ENCODE measurements around the gene SLFN5. TPM values are rescaled to one million over a fixed set of nuclear protein-coding genes. Genes with fewer than 3 reads are reported as not detected.
A peak's percentile ranks its signal among the peaks of the same experiment; 100 is the strongest.

SLFN5 gene
- total and polyA plus RNA-seq, 10 donors, result 3.2 to 110 (median 71.0) TPM

GRCh38 chr17:35212668-35213067 is 30.2 kb upstream of the SLFN5 start:
- no peak overlapping the region for H3K4me3 ChIP-seq
- H3K4me1 ChIP-seq, result peaks cover 20 to 55% (median 37%) of the 10 kb centered on the region in 6 donors
- H3K9me3 ChIP-seq, result no peaks in the 10 kb centered on the region
- DNase-seq, result no peak
- intact Hi-C loops (cut with DNase I; ENCODE audit: low total_unique reads), result no loop called here
- TF ChIP-seq CTCF (IDR thresholded peaks at IDR 0.05 in 8 of 11, conservative IDR thresholded peaks at IDR 0.05 in 3 of 11), result no peak
- no peak for TF ChIP-seq POLR2A (IDR thresholded peaks at IDR 0.05)
- TF ChIP-seq POLR2AphosphoS5 (IDR thresholded peaks at IDR 0.05), result no peak
- H3K27ac ChIP-seq, result peak overlapping the region; percentile 58 to 90 (median 85)
- 88 to 93% (median 89%) methylated on average over 4 of the region's 4 CpGs for WGBS, 5 donors
- no peaks in the 10 kb centered on the region for H3K36me3 ChIP-seq
- H3K27me3 ChIP-seq (replicated peaks in 1 of 7), result no peaks in the 10 kb centered on the region

GRCh38 chr17:35213412-35213940 is 29.4 kb upstream of the SLFN5 start:
- intact Hi-C loops (cut with DNase I; ENCODE audit: low total_unique reads), result no loop called here
- Histone ChIP-seq H3K36me3 (no peaks in the 10 kb centered on the region), H3K9me3 (no peaks in the 10 kb centered on the region), H3K27ac (peak overlapping the region; percentile 58 to 90 (median 85)), H3K4me3 (no peak overlapping the region), H3K27me3 (replicated peaks in 1 of 7) (no peaks in the 10 kb centered on the region), H3K4me1 (peaks cover 20 to 63% (median 40%) of the 10 kb centered on the region in 6 donors)
- WGBS, 5 donors, result 27 to 37% (median 34%) methylated on average over 5 of the region's 5 CpGs
- TF ChIP-seq POLR2A (IDR thresholded peaks at IDR 0.05) (no peak), CTCF (IDR thresholded peaks at IDR 0.05 in 8 of 11, conservative IDR thresholded peaks at IDR 0.05 in 3 of 11) (no peak), POLR2AphosphoS5 (IDR thresholded peaks at IDR 0.05) (no peak)
- DNase-seq, result no peak

- WGBS, 5 donors, result 0 to 16% (median 6%) methylated on average over 3 of the region's 3 CpGs
- intact Hi-C loops (cut with DNase I; ENCODE audit: low total_unique reads), result no loop called here
- Histone ChIP-seq H3K9me3 (no peaks in the 10 kb centered on the region), H3K4me1 (peaks cover 21 to 70% (median 45%) of the 10 kb centered on the region in 6 donors), H3K27ac (peak overlapping the region; percentile 58 to 90 (median 85)), H3K36me3 (no peaks in the 10 kb centered on the region), H3K27me3 (replicated peaks in 1 of 7) (no peaks in the 10 kb centered on the region), H3K4me3 (no peak overlapping the region)
- no peak for DNase-seq
- no peak for TF ChIP-seq POLR2AphosphoS5 (IDR thresholded peaks at IDR 0.05)
- no peak for TF ChIP-seq CTCF (IDR thresholded peaks at IDR 0.05 in 8 of 11, conservative IDR thresholded peaks at IDR 0.05 in 3 of 11)
- no peak for TF ChIP-seq POLR2A (IDR thresholded peaks at IDR 0.05)
Observed at GRCh38 chr17:35214192-35214591, 28.7 kb upstream of the SLFN5 start.

- 31 to 41% (median 39%) methylated on average over 5 of the region's 5 CpGs for WGBS, 5 donors
- Histone ChIP-seq H3K4me3 (no peak overlapping the region), H3K27me3 (replicated peaks in 1 of 7) (no peaks in the 10 kb centered on the region), H3K36me3 (no peaks in the 10 kb centered on the region), H3K27ac (peak overlapping the region; percentile 58 to 90 (median 85)), H3K4me1 (peaks cover 26 to 76% (median 51%) of the 10 kb centered on the region in 6 donors), H3K9me3 (no peaks in the 10 kb centered on the region)
- intact Hi-C loops (cut with DNase I; ENCODE audit: low total_unique reads), result no loop called here
- no peak for DNase-seq
- TF ChIP-seq POLR2A (IDR thresholded peaks at IDR 0.05) (no peak), POLR2AphosphoS5 (IDR thresholded peaks at IDR 0.05) (peak in 1 of 3 donors; percentile 9)
Observed at GRCh38 chr17:35214631-35215273, 28.1 kb upstream of the SLFN5 start.

All from spleen (tissue), 11 donors.